NCI-H526 treated with DMSO at 0.1 percent for 48 hours (cell line): ENCODE results near the gene GPRC5B.

ENCODE experiments used
- DNase-seq: peaks from one replicate; lab custom pipeline; 2025; lab: John Stamatoyannopoulos, UW

GPRC5B gene

GRCh38 chr16:19872179-19872863 is 12.3 kb downstream of the GPRC5B start:
- DNase-seq, result no peak

GRCh38 chr16:19871721-19872120 is 12.9 kb downstream of the GPRC5B start:
- no peak for DNase-seq

- no peak for DNase-seq
Measured at GRCh38 chr16:19868421-19868820, 16.2 kb downstream of the GPRC5B start.

- DNase-seq, result no peak
Measured at GRCh38 chr16:19864566-19864965, 20.1 kb downstream of the GPRC5B start.

- no peak for DNase-seq
Measured at GRCh38 chr16:19863990-19864389, 20.7 kb downstream of the GPRC5B start.

DNA sequence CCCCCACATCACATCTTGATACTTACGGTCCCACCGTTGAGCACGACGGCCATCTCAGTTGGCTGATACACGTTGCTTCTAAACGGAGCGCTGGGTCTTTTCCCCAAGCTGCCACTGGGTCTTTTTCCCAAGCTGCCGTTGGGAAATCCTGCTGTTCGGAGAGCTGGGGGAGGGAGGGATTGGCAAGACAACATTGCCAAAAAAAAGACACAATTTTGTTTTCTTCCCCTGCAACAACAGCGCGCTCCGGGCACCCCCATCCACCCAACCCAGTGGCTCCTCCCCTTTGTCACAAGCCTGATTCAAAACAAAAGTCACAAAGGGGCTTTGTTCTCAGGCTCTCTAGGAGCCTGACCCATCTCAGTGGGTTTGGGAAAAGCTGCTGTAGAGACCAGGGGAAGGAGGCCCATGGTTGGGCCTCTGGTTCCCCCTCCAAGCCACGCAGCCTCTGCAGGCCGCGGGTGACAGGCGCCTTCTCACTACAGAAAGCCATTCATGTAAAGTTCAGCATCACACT is 22.8 kb downstream of the GPRC5B start:
- DNase-seq, result peak; percentile 33

DNA sequence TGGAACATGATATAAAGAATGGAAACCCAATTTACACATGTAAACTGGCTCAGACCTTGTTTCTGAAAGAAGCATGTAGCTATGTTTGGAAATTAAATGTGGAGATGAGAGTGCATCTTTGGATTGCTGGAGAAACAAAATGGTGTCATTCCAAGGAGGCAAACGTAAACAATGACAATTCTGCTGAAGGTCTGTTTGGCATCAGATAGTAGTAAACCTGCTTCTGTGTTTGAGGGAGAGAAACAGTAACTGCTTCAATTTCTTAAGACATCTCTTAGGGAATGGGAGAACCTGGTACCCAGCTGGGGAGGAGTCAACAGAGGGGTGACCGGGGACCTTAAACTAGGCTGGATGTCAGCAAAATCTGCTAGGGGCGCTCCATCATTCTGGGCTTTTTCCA is 23.5 kb downstream of the GPRC5B start:
- DNase-seq, result no peak

DNA sequence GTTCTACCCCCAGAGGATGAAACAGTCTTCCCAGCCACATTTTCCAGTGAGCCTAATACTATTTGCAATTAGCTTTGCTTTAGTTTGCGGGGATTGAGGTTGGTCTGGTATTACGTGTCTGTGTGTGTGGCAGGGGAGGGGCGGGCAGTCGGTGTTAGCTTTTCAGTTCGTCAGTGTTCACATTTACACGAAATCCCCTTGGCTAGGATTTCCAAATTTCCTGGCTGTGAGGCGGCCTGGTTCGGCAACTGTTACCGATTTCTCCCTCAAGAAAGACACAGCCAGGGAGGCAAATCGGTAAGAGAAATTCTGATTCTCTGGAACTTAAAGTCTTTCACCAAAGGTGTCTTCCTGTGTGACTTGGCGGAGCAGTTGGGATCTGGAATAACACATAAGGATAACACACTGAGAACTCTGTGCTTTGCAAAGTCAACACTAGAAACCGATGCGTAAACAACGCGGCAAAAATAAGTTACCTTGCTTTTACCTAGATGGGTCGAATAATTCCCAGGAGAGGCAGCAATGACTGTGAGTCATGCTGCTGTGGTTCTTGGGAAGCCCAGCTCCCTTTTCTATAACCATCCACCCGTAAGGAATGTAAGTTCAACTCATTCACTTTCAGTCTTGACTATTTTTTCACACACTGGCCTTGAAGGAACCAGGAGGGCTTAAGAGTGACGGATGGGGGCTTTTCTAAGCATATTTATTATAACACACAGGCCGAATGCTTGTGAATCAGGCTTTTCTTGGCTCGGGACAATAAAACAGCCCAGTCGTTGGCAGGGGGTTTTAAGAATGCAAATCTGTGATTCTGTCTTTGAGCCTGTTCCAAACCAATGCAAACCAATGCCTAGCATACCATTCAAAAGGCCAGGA is 24.2 kb downstream of the GPRC5B start:
- peak; percentile 40 for DNase-seq

- DNase-seq, result no peak
Measured at GRCh38 chr16:19859603-19860002, 25.0 kb downstream of the GPRC5B start.

GRCh38 chr16:19859166-19859565 is 25.5 kb downstream of the GPRC5B start:
- no peak for DNase-seq

DNA sequence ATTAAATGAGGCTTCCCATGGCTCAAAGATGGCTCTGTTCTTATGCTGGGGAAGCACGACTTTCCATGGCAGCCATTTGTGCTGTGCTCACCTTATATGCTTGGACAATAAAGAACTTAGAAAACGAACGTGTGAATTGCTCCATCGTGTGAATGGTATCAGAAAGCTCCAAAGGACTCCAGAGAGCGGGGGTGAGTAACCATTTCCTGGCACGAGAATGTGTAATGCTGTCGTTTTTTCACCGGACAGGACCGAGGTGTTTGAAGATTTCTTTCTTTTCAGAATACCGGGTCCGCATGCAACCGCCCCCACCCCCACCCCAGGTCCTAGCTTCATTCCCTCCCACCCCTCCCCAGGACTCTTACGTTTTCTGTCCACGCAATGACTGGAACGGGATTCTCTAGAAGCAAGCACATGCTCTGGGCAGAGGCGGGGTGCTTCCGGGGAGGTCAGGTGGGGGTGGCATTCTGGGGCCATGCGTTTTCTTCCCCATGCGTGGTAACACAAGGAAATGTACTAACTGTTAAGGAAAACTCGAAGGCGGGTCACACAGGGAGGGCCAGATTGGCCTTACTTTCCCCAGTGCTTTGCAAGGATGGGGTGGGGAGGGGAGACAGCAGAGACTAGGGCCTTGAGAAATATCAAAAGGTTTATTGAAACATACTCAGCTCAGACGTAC is 26.2 kb downstream of the GPRC5B start:
- no peak for DNase-seq

DNA sequence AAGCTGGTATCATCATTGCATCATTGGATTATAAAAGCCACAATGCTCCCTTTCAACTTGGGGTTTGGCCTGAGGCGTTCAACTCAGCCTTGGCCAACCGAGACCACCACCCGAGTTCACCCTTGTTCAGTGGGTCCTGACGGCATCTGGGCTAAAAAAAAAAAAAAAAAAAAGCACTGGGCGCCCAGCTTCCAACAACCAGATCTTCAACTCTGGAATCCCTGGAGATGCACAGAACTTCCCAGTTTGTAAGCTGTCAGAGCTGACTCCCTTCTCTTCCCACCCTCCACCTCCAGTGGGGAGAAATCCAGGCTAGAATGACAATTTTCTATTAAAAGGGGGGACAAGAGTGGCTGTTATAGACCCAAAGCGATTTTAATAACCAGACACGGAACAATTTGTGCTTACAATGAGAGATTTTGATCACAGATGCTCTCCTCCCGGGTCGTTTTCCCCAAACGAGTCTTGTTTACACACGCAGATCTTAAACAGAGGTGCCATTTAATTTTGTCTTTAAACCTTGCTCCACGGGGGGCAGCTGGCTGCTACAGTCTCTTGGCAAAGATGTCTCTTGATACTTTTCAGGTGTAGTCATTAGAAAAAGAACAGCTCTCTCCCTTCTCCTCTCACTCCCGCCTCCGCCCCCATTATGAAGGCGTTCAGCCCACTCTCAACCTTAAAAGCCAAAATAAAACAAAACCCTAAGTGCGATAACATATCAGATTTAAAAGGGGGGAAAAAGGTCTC is 26.9 kb downstream of the GPRC5B start:
- no peak for DNase-seq

DNA sequence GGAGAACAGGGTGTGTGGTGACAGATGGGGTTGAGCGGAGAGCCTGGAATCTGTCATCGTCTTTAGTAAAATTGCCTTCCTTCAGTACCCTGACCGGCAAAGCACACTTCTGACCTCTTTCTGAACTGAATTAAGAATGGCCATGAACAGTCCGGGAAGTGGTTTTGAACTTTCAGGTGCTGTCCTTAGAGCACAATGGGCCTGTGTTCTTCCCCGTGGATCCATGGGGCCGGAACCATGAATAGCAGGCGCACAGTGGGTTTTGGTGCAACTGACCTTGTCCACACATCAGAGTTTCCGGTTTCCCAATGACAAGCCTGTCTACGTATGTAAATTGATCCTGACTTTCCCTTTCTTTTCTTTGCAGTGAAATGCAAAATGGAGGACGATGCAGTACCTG is 28.5 kb downstream of the GPRC5B start:
- no peak for DNase-seq

GRCh38 chr16:19854543-19854876 is 30.1 kb downstream of the GPRC5B start:
- no peak for DNase-seq

DNA sequence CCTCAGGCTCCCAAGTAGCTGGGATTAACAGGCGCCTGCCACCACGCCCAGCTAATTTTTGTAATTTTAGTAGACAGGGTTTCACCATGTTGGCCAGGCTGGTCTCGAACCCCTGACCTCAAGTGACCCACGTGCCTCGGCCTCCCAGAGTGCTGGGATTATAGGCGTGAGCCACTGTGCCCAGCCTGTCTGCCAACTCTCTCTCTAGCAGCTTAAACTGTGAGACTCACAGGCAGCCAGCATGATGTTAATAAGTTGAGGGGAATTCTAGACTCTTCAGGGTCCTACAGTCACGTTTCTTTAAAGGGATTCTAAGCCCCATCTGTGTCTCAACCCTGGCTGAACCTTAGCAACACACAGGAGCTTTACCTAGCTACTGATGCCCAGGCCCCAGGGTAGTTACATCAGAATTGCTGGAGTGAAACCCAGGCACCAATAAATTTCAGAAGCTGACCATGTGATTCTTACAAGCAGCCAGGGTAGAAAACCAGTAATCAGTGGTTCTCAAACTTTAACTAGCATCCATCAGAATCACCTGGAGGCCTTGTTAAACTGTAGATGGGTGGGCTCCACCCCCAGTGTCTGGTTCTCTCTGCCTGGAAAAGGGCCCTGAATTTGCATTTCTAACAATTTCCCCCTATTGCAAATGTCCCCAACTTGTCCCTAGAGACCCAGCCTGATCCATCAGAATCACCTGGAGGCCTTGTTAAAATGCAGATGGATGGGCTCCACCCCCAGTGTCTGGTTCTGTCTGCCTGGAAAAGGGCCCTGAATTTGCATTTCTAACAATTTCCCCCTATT is 30.7 kb downstream of the GPRC5B start:
- peak; percentile 99 for DNase-seq

- DNase-seq, result no peak
Measured at GRCh38 chr16:19853132-19853741, 31.4 kb downstream of the GPRC5B start.

GRCh38 chr16:19851476-19851875 is 33.2 kb downstream of the GPRC5B start:
- DNase-seq, result no peak

- DNase-seq, result no peak
Measured at GRCh38 chr16:19850131-19850817, 34.4 kb downstream of the GPRC5B start.

GRCh38 chr16:19848756-19849155 is 35.9 kb downstream of the GPRC5B start:
- no peak for DNase-seq

- no peak for DNase-seq
Measured at GRCh38 chr16:19846436-19846835, 38.2 kb downstream of the GPRC5B start.
